Inflammatory macrophage treated with lipopolysaccharide for 4 hours (primary cell): ENCODE data around the gene TMEM171.

Source experiments
- DNase-seq: peaks from one replicate; pipeline ENCODE4 v3.0.0-alpha.2; 2020

The TMEM171 gene

GRCh38 chr5:73120222-73121118, at the start of gene TMEM171:
TSS of gene TMEM171 (plus strand) at chr5:73120575. CDS start at chr5:73123374, 2,799 bp downstream.
- DNase-seq: peak; percentile 61

GRCh38 chr5:73081093-73081492, 39.3 kb upstream of the TMEM171 start:
- no peak for DNase-seq

GRCh38 chr5:73088026-73088425, 32.3 kb upstream of the TMEM171 start:
- no peak for DNase-seq

GRCh38 chr5:73093943-73094342, 26.4 kb upstream of the TMEM171 start:
- DNase-seq: peak; percentile 60

- DNase-seq: no peak
These were observed 26.0 kb upstream of the TMEM171 start for GRCh38 chr5:73094415-73094814.

GRCh38 chr5:73095564-73096238, 24.7 kb upstream of the TMEM171 start:
- no peak for DNase-seq

- no peak for DNase-seq
These were observed 24.2 kb upstream of the TMEM171 start for GRCh38 chr5:73096239-73096575.

GRCh38 chr5:73097740-73098139, 22.6 kb upstream of the TMEM171 start:
- DNase-seq: no peak

GRCh38 chr5:73100109-73100508, 20.3 kb upstream of the TMEM171 start:
- no peak for DNase-seq

- DNase-seq: no peak
These were observed 16.5 kb upstream of the TMEM171 start for GRCh38 chr5:73103870-73104299.

- DNase-seq: no peak
These were observed 16.0 kb upstream of the TMEM171 start for GRCh38 chr5:73104326-73104725.

- no peak for DNase-seq
These were observed 14.0 kb upstream of the TMEM171 start for GRCh38 chr5:73106335-73106734.

- no peak for DNase-seq
These were observed 10.2 kb upstream of the TMEM171 start for GRCh38 chr5:73110190-73110589.

GRCh38 chr5:73111536-73111935, 8.8 kb upstream of the TMEM171 start:
- DNase-seq: no peak

- no peak for DNase-seq
These were observed 8.0 kb upstream of the TMEM171 start for GRCh38 chr5:73112359-73112758.

GRCh38 chr5:73114044-73114688, 6.2 kb upstream of the TMEM171 start:
- no peak for DNase-seq

GRCh38 chr5:73115399-73116051, 4.8 kb upstream of the TMEM171 start:
- no peak for DNase-seq

GRCh38 chr5:73116506-73116905, 3.9 kb upstream of the TMEM171 start:
- no peak for DNase-seq

GRCh38 chr5:73117088-73117740, 3.2 kb upstream of the TMEM171 start:
- peak; percentile 63 for DNase-seq

GRCh38 chr5:73118391-73118973, 1.9 kb upstream of the TMEM171 start:
- DNase-seq: no peak

- DNase-seq: peak; percentile 31
These were observed 771 bp upstream of the TMEM171 start for GRCh38 chr5:73119451-73120157.

- no peak for DNase-seq
These were observed 716 bp downstream of the TMEM171 start for GRCh38 chr5:73121119-73121463.
